ENCODE results near the gene PPIA. TPM values are rescaled to one million over a fixed set of nuclear protein-coding genes. Genes with fewer than 3 reads are reported as not detected.

The PPIA gene
- total and polyA plus RNA-seq, 5 donors, result 411 to 1,145 (median 509) TPM

GRCh38 chr7:44755698-44756627 is 40.5 kb upstream of the PPIA start:
- 44% methylated on average over 17 of the region's 17 CpGs for WGBS
- Histone ChIP-seq H3K27ac (ENCODE audit: low read length) (no peak overlapping the region), H3K9me3 (ENCODE audit: control insufficient read depth, low read length) (no peaks in the 10 kb centered on the region), H3K4me3 (ENCODE audit: low read length) (no peak overlapping the region), H3K27me3 (ENCODE audit: control insufficient read depth, insufficient read depth) (no peaks in the 10 kb centered on the region), H3K4me1 (ENCODE audit: control insufficient read depth, insufficient read depth, low read length) (peaks cover 26% of the 10 kb centered on the region)
- intact Hi-C loops (cut with DNase I), result loop anchor here in 1 of 4 donors (10.0 kb wide), 1 partner anchor 171 kb away; the partner anchor contains the start of gene TMED4
- DNase-seq, result peak; percentile 32 to 72 (median 64)
- ATAC-seq, result peak; percentile 19 to 23

DNA sequence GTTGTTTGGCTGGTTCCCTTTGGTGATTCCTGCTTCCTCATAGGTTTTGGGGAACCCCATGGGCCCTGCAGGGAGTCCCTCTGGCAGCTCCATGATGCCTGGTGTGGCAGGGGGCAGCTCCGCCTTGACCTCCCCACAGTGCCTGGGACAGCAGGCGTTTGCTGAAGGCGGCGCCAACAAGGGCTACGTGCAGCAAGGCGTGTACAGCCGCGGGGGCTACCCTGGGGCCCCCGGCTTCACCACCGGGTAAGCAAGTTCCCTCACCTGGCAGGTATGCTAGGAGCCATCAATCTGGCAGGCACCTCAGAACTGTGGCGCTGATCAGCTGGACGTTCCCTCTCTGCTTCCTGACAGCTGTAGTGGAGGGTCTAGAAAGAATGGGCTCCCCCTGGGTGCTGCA is 39.6 kb upstream of the PPIA start:
- no peak overlapping the region for H3K4me3 ChIP-seq (ENCODE audit: low read length)
- H3K27ac ChIP-seq (ENCODE audit: low read length), result no peak overlapping the region
- 81% methylated on average over 12 of the region's 12 CpGs for WGBS
- DNase-seq, result peak in 2 of 3 donors; percentile 57
- H3K27me3 ChIP-seq (ENCODE audit: control insufficient read depth, insufficient read depth), result no peaks in the 10 kb centered on the region
- peaks cover 23% of the 10 kb centered on the region for H3K4me1 ChIP-seq (ENCODE audit: control insufficient read depth, insufficient read depth, low read length)
- intact Hi-C loops (cut with DNase I), result loop anchor here in 1 of 4 donors (10.0 kb wide), 1 partner anchor 172 kb away; the partner anchor contains the start of gene TMED4
- no peak for ATAC-seq
- H3K9me3 ChIP-seq (ENCODE audit: control insufficient read depth, low read length), result no peaks in the 10 kb centered on the region

DNA sequence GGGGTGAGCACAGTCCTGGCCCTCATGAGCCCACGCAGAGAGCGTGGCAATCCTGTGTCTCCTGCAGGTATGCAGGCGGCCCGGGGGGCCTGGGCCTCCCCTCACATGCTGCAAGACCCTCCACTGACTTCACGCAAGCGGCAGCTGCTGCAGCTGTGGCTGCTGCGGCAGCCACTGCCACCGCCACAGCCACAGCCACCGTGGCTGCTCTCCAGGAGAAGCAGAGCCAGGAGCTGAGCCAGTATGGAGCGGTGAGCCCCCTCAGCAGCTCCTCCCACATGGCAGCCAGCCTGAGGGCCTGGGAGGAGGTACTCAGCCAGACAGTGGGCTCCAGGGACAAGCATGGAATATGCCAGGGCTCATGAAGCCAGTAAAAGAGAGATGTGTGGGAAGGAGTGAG is 39.2 kb upstream of the PPIA start:
- Histone ChIP-seq H3K9me3 (ENCODE audit: control insufficient read depth, low read length) (no peaks in the 10 kb centered on the region), H3K27ac (ENCODE audit: low read length) (no peak overlapping the region), H3K4me1 (ENCODE audit: control insufficient read depth, insufficient read depth, low read length) (peaks cover 23% of the 10 kb centered on the region), H3K4me3 (ENCODE audit: low read length) (no peak overlapping the region), H3K27me3 (ENCODE audit: control insufficient read depth, insufficient read depth) (no peaks in the 10 kb centered on the region)
- ATAC-seq (peak; percentile 52 to 84), DNase-seq (peak; percentile 80 to 95 (median 95))
- intact Hi-C loops (cut with DNase I), result loop anchor here in 1 of 4 donors (10.0 kb wide), 1 partner anchor 173 kb away; the partner anchor contains the start of gene TMED4
- 42% methylated on average over 10 of the region's 10 CpGs for WGBS

DNA sequence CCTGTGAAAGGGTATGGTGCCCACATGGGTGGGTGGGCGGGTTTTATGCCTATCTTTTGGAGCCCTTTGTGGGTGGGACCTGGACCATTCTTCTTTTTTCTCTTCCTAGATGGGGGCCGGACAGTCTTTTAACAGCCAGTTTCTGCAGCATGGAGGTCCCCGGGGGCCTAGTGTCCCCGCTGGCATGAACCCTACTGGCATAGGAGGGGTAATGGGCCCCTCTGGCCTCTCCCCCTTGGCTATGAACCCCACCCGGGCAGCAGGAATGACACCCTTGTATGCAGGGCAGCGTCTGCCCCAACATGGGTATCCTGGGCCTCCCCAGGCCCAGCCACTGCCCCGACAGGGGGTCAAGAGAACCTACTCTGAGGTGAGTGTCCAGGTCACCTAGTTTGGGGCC is 38.7 kb upstream of the PPIA start:
- H3K27ac ChIP-seq (ENCODE audit: low read length), result no peak overlapping the region
- H3K4me1 ChIP-seq (ENCODE audit: control insufficient read depth, insufficient read depth, low read length), result peaks cover 23% of the 10 kb centered on the region
- intact Hi-C loops (cut with DNase I), result loop anchor here in 1 of 4 donors (10.0 kb wide), 1 partner anchor 173 kb away; the partner anchor contains the start of gene TMED4

DNA sequence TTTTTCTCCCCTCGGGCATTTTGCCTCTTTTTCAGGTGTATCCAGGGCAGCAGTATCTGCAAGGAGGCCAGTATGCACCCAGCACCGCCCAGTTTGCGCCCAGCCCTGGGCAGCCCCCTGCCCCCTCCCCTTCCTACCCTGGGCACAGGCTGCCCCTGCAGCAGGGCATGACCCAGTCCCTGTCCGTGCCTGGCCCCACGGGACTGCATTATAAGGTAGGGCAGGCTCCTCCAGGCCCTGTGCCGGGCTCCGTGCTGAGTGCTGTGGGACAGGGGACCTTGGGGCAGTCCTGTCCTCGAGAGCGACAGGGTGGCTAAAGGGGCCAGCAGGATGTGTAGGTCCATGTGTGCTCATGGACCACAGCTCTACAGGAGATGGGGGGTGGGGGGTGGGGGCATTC is 37.2 kb upstream of the PPIA start:
- no peak overlapping the region for H3K4me3 ChIP-seq (ENCODE audit: low read length)
- WGBS, result 93% methylated on average over 9 of the region's 9 CpGs
- no peaks in the 10 kb centered on the region for H3K9me3 ChIP-seq (ENCODE audit: control insufficient read depth, low read length)
- intact Hi-C loops (cut with DNase I), result loop anchor here in 1 of 4 donors (10.0 kb wide), 1 partner anchor 174 kb away; the partner anchor contains the start of gene TMED4
- peaks cover 23% of the 10 kb centered on the region for H3K4me1 ChIP-seq (ENCODE audit: control insufficient read depth, insufficient read depth, low read length)
- H3K27me3 ChIP-seq (ENCODE audit: control insufficient read depth, insufficient read depth), result no peaks in the 10 kb centered on the region
- DNase-seq, result no peak
- no peak for ATAC-seq
- H3K27ac ChIP-seq (ENCODE audit: low read length), result no peak overlapping the region

More for the DNA sequence above, 38.7 kb upstream of the PPIA start:
- no peak overlapping the region for H3K4me3 ChIP-seq (ENCODE audit: low read length)
- DNase-seq, result peak in 2 of 3 donors; percentile 57 to 63
- no peak for ATAC-seq
- no peaks in the 10 kb centered on the region for H3K9me3 ChIP-seq (ENCODE audit: control insufficient read depth, low read length)
- WGBS, result 67% methylated on average over 7 of the region's 7 CpGs
- H3K27me3 ChIP-seq (ENCODE audit: control insufficient read depth, insufficient read depth), result no peaks in the 10 kb centered on the region

DNA sequence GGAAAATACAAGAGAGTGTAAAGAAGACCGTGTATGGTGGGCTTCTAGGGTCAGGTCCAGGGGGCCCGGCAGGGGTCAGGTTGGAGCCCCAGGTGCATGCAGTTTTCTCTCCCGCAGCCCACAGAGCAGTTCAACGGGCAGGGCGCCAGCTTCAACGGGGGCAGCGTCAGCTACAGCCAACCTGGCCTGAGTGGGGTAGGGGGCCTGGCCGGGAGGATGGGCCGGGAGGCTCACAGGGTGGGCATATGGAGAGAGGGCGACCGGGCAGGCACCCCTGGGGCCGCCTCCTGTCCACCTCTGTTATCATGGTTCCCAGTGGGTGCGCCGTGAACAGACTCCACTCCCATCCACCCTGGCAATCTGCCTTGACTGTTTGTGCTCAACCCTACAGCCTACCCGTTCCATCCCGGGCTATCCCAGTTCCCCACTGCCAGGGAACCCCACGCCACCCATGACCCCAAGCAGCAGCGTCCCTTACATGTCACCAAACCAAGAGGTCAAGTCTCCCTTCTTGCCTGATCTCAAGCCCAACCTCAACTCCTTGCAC is 36.4 kb upstream of the PPIA start:
- no peaks in the 10 kb centered on the region for H3K27me3 ChIP-seq (ENCODE audit: control insufficient read depth, insufficient read depth)
- intact Hi-C loops (cut with DNase I), result no loop called here
- H3K4me1 ChIP-seq (ENCODE audit: control insufficient read depth, insufficient read depth, low read length), result peaks cover 15% of the 10 kb centered on the region
- no peaks in the 10 kb centered on the region for H3K9me3 ChIP-seq (ENCODE audit: control insufficient read depth, low read length)
- H3K27ac ChIP-seq (ENCODE audit: low read length), result no peak overlapping the region
- whole genome bisulfite sequencing, result 89% methylated on average over 18 of the region's 18 CpGs
- DNase-seq (peak in 2 of 3 donors; percentile 54 to 67), ATAC-seq (no peak)
- H3K4me3 ChIP-seq (ENCODE audit: low read length), result no peak overlapping the region

DNA sequence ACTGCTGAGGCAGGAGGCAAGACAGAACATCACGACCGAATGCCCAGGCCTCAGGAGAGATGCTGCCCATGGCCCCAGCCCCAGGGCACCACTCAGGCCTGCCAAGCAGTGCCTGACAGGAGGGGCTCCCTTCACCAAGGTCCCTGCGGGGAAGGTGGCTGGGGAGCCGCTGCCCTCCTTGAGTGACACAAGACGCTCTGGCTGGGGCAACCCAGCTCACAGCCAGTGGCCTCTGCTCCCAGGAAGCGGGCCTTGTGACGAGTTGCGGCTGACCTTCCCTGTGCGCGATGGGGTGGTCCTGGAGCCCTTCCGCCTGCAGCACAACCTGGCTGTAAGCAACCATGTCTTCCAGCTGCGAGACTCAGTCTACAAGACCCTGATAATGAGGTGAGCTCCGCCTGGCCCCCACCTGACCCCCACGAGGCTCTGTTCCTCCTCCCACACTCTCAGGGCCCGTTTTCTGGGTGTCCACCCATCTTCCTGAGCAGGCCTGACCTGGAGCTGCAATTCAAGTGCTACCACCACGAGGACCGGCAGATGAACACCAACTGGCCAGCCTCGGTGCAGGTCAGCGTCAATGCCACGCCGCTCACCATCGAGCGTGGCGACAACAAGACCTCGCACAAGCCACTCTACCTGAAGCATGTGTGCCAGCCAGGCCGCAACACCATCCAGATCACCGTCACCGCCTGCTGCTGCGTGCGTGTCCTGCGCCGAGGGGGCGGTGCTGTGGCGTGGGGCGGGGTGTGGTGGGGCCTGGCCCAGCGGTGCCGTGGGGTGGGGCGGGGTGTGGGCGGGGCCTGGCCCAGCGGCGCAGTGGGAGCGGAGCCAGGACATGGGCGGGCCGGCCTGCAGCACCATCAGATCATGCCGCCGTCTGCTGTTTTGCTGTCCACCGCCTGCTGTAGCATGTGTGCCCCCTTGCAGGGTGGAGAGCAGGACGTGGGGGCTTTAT is 35.0 kb upstream of the PPIA start:
- no peak overlapping the region for H3K27ac ChIP-seq (ENCODE audit: low read length)
- DNase-seq (peak; percentile 72 to 88 (median 83)), ATAC-seq (peak; percentile 59 to 84)
- intact Hi-C loops (cut with DNase I), result no loop called here
- WGBS, result 76% methylated on average over 48 of the region's 48 CpGs
- no peak overlapping the region for H3K4me3 ChIP-seq (ENCODE audit: low read length)
- no peaks in the 10 kb centered on the region for H3K27me3 ChIP-seq (ENCODE audit: control insufficient read depth, insufficient read depth)
- no peaks in the 10 kb centered on the region for H3K9me3 ChIP-seq (ENCODE audit: control insufficient read depth, low read length)
- peaks cover 5% of the 10 kb centered on the region for H3K4me1 ChIP-seq (ENCODE audit: control insufficient read depth, insufficient read depth, low read length)

DNA sequence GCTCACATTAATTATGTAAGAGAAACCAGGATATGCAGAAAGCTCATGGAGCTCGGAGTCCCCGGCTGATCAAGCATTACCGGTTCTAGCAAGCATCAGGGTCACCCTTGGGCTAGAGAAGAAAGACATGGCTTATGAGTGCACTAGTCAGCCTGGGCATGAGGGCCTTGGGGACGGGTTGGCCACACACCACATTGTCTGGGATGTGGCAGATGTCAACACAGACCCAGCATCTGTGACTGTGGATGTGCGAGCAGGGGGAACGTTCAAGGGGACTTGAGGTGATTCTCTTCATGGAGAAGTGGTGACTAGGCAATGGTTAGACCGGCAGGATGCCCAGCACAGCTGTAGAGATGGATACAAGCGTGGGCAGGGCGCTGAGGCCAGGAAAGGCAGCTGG is 34.2 kb upstream of the PPIA start:
- Histone ChIP-seq H3K4me3 (ENCODE audit: low read length) (no peak overlapping the region), H3K27me3 (ENCODE audit: control insufficient read depth, insufficient read depth) (no peaks in the 10 kb centered on the region), H3K4me1 (ENCODE audit: control insufficient read depth, insufficient read depth, low read length) (no peaks in the 10 kb centered on the region), H3K9me3 (ENCODE audit: control insufficient read depth, low read length) (no peaks in the 10 kb centered on the region), H3K27ac (ENCODE audit: low read length) (no peak overlapping the region)
- WGBS, result 92% methylated on average over 9 of the region's 9 CpGs
- ATAC-seq (no peak), DNase-seq (no peak)
- intact Hi-C loops (cut with DNase I), result no loop called here

DNA sequence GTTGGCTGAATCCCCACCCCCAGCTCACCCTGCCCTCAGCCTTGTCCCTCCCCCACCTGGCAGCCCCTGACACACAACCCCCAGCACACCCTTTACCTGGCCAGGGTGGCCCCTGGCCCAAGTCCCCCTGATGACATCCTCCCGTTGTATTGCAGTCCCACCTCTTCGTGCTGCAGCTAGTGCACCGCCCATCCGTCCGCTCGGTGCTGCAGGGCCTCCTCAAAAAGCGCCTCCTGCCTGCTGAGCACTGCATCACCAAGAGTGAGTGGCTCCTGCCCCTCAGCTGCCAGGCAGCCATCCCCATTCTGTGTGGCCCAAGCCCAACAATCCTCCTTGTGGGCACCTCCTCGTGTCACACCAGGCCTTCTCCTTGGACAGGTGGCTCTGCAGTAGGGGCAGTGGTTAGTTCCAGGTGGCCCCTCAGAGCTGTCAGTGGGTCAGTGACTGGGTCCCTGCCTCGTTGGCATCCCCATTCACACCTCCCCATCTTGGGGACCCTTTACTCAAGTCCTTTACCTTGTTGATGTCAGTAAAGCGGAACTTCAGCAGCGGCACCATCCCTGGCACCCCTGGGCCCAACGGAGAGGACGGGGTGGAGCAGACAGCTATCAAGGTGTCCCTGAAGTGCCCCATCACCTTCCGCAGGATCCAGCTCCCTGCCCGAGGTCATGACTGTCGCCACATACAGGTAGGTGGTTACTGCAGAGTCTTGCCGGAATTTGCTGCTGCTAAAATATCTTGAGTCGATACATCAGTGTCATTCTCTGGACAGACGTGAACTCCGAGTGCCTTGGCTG is 33.6 kb upstream of the PPIA start:
- intact Hi-C loops (cut with DNase I), result no loop called here
- Histone ChIP-seq H3K9me3 (ENCODE audit: control insufficient read depth, low read length) (no peaks in the 10 kb centered on the region), H3K4me3 (ENCODE audit: low read length) (no peak overlapping the region), H3K27me3 (ENCODE audit: control insufficient read depth, insufficient read depth) (no peaks in the 10 kb centered on the region), H3K27ac (ENCODE audit: low read length) (no peak overlapping the region), H3K4me1 (ENCODE audit: control insufficient read depth, insufficient read depth, low read length) (peaks cover 4% of the 10 kb centered on the region)
- 93% methylated on average over 20 of the region's 20 CpGs for WGBS
- DNase-seq (no peak), ATAC-seq (no peak)

GRCh38 chr7:44764081-44764480 is 32.4 kb upstream of the PPIA start:
- Histone ChIP-seq H3K27me3 (ENCODE audit: control insufficient read depth, insufficient read depth) (no peaks in the 10 kb centered on the region), H3K4me3 (ENCODE audit: low read length) (no peak overlapping the region), H3K9me3 (ENCODE audit: control insufficient read depth, low read length) (no peaks in the 10 kb centered on the region), H3K27ac (ENCODE audit: low read length) (no peak overlapping the region), H3K4me1 (ENCODE audit: control insufficient read depth, insufficient read depth, low read length) (peaks cover 15% of the 10 kb centered on the region)
- 95% methylated on average over 6 of the region's 6 CpGs for WGBS
- DNase-seq, result no peak
- no peak for ATAC-seq
- intact Hi-C loops (cut with DNase I), result no loop called here
